ENCODE data around the gene CYP2W1. TPM values are rescaled to one million over a fixed set of nuclear protein-coding genes. Genes with fewer than 3 reads are reported as not detected.
A peak's percentile ranks its signal among the peaks of the same experiment; 100 is the strongest.

Gene CYP2W1
- total RNA-seq, 1 experiment from 2014 or later, result not detected

DNA sequence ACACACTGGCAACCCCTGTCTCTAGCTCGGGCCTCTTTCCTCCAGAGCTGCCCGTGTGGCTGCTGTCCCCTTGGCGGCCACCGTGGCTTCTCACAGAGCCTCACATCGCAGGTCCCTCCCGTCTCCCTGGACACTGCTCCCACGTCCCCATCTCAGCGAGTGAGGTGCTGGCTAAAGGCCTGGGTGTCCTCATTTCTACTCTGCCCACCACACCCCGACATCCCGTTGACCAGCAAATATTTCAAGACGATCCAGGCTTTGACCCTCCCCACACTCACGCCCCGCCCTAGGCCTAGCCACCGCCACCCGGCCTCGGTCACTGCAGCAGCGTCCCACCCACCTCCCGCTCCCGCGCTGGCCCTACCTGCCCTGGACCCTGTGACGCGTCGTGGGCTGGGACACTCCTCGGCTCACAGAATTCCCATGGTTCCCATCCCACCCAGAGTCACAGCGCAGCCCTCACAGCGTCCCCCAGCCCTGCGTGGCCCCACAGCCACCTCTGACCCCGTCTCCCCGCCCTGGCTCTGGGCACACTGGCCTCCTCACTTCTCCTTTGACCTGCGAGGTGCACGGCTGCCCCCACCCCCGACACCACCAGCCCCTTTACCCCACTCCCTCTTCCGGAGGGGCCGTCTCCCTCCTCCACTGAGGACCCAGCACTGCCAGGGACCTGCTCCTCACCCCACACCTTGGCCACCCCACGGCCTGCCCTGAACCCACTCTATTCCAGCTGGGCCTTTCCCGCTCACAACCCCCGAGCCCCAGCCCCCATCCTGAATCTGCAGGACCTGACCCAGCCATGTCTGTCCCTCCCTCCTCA is 35.4 kb upstream of the CYP2W1 start:
- DNase-seq (ENCODE audit: unreplicated experiment), result no peak
- ChIA-PET CTCF (no interaction called here), POLR2A (no interaction called here)
- TF ChIP-seq, protein P1, sequence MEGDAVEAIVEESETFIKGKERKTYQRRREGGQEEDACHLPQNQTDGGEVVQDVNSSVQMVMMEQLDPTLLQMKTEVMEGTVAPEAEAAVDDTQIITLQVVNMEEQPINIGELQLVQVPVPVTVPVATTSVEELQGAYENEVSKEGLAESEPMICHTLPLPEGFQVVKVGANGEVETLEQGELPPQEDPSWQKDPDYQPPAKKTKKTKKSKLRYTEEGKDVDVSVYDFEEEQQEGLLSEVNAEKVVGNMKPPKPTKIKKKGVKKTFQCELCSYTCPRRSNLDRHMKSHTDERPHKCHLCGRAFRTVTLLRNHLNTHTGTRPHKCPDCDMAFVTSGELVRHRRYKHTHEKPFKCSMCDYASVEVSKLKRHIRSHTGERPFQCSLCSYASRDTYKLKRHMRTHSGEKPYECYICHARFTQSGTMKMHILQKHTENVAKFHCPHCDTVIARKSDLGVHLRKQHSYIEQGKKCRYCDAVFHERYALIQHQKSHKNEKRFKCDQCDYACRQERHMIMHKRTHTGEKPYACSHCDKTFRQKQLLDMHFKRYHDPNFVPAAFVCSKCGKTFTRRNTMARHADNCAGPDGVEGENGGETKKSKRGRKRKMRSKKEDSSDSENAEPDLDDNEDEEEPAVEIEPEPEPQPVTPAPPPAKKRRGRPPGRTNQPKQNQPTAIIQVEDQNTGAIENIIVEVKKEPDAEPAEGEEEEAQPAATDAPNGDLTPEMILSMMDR (IDR thresholded peaks at IDR 0.05; ENCODE audit: unreplicated experiment), result no peak
- Mint-ChIP-seq H3K4me3 (ENCODE audit: unreplicated experiment) (no peak overlapping the region), H3K27ac (ENCODE audit: low read depth, unreplicated experiment) (no peak overlapping the region), H3K4me1 (ENCODE audit: insufficient read depth, unreplicated experiment) (peaks cover 5% of the 10 kb centered on the region), H3K27me3 (ENCODE audit: insufficient read depth, unreplicated experiment) (peaks cover under 1% of the 10 kb centered on the region), H3K9me3 (ENCODE audit: unreplicated experiment) (no peaks in the 10 kb centered on the region), H3K36me3 (ENCODE audit: insufficient read depth, unreplicated experiment) (no peaks in the 10 kb centered on the region)
- intact Hi-C loops (cut with micrococcal nuclease), result no loop called here
- no TSS peak for BruUV-seq (replicated peaks)

DNA sequence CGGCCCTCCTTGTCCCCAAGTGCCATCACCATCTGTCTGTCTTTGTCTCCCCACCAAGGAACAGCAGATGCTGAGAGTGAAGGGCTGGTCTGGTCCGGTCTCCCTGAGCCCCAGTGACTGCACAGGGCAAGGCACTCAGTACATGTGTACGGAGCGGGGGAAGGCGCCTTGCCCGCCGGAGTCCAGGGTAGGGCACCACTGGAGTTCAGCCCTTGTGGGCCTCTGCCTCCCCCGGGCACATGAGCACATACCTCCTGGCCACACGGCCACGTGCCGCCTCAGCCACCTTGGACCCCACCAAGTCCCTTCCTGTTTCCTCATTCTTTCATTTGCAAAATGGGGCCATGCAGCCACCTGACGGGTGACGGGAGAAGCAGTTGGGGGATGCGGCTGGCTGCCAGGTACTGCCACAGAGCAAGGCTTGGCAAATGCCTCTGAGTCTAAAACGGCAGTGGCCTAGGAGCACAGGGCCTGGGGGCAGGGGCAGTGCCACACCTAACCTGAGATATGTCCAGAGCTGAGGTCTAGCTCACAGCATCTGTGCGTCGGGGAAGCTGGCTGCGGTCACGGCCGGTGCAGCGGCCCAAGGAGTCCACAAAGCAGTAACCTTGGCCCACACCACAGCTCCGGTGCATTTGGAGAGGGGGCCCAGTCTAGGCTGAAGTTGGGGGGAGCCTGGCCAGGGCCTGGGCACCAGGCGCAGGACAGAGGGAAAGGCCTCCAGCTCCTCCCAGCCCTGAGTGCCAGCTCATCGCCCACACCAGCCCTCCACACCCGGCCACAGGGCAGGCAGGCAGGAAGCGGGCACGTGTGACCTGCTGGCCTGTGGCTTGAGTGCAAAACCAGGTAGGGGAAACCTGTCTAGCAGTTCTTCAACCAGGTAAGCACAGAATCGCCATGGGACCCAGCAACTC is 33.7 kb upstream of the CYP2W1 start:
- POLR2A ChIA-PET, result interaction anchor here (0.7 to 1.1 kb wide), 3 partner anchors 11 to 66 kb away, joined by 3 to 5 read pairs (median 4); no protein-coding TSS in a partner anchor
- Mint-ChIP-seq H3K27me3 (ENCODE audit: insufficient read depth, unreplicated experiment) (no peaks in the 10 kb centered on the region), H3K9me3 (ENCODE audit: unreplicated experiment) (no peaks in the 10 kb centered on the region), H3K27ac (ENCODE audit: low read depth, unreplicated experiment) (no peak overlapping the region), H3K4me1 (ENCODE audit: insufficient read depth, unreplicated experiment) (peaks cover 5% of the 10 kb centered on the region), H3K36me3 (ENCODE audit: insufficient read depth, unreplicated experiment) (no peaks in the 10 kb centered on the region), H3K4me3 (ENCODE audit: unreplicated experiment) (no peak overlapping the region)
- TF ChIP-seq, protein P1 (IDR thresholded peaks at IDR 0.05; ENCODE audit: unreplicated experiment), result no peak
- intact Hi-C loops (cut with micrococcal nuclease), result no loop called here
- CTCF ChIA-PET, result interaction anchor here (0.6 to 1.2 kb wide), 2 partner anchors 41 to 74 kb away, joined by 3 to 4 read pairs; no protein-coding TSS in a partner anchor
- DNase-seq (ENCODE audit: unreplicated experiment), result peak; percentile 43
- no TSS peak for BruUV-seq (replicated peaks)

DNA sequence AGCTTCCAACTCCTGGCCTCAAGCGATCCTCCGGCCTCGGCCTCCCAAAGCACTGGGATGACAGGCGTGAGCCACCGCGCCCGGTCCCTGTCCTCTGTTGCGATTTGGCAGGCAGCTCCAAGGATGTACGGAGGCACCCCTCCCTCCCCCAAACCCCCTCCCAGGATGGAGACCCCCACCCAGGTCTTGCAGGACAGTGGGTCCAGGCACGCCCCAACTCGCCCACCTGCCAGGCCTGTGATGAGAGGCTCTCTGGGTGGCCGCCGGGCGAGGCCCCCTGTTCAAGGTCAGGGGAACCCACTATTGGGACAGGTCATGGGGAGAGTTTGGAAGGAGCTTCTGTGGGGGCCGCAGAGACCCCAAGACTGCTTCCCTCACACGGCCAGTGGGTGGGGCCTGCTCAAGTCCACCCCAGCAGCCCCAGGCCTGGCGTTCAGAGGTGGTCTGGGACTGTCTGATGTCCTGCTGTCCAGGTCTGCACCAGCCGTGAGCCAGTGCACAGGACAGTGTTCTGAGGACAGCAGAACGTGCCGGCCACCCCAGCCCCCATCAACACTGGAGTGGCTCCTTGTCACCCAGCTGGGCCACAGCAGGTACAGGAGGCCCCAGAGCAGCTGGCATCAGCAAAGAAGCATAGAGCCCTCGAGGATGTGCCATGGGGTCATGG is 31.0 kb upstream of the CYP2W1 start:
- Mint-ChIP-seq H3K27ac (ENCODE audit: low read depth, unreplicated experiment) (no peak overlapping the region), H3K4me1 (ENCODE audit: insufficient read depth, unreplicated experiment) (no peaks in the 10 kb centered on the region), H3K9me3 (ENCODE audit: unreplicated experiment) (no peaks in the 10 kb centered on the region), H3K36me3 (ENCODE audit: insufficient read depth, unreplicated experiment) (peaks cover 11% of the 10 kb centered on the region), H3K27me3 (ENCODE audit: insufficient read depth, unreplicated experiment) (no peaks in the 10 kb centered on the region), H3K4me3 (ENCODE audit: unreplicated experiment) (no peak overlapping the region)
- TF ChIP-seq, protein P1 (IDR thresholded peaks at IDR 0.05; ENCODE audit: unreplicated experiment), result no peak
- DNase-seq (ENCODE audit: unreplicated experiment), result no peak
- ChIA-PET POLR2A (interaction anchor here (0.6 to 1.8 kb wide), 3 partner anchors 11 to 20 kb away, joined by 3 to 9 read pairs (median 3); no protein-coding TSS in a partner anchor), CTCF (interaction anchor here (0.6 to 1.5 kb wide), 6 partner anchors 15 to 185 kb away, joined by 3 to 8 read pairs (median 4); no protein-coding TSS in a partner anchor)
- no TSS peak for BruUV-seq (replicated peaks)
- intact Hi-C loops (cut with micrococcal nuclease), result no loop called here
